ENCODE results near the gene PDCL2. TPM values are rescaled to one million over a fixed set of nuclear protein-coding genes. Genes with fewer than 3 reads are reported as not detected.

PDCL2 gene
- total and polyA plus RNA-seq, 4 donors: not detected

- Histone ChIP-seq H3K9ac (ENCODE audit: insufficient read depth in 1 of 2, low read length in 2 of 2) (peak overlapping the region; percentile 82 to 90), H3K4me3 (peak overlapping the region; percentile 71), H3K9me3 (ENCODE audit: control insufficient read depth in 4 of 4, insufficient read depth in 3 of 4, low read length in 3 of 4) (no peaks in the 10 kb centered on the region), H3K27ac (ENCODE audit: low read depth in 1 of 2, low read length in 1 of 2) (peak overlapping the region; percentile 97 to 98), H3K4me1 (ENCODE audit: control insufficient read depth in 5 of 5, insufficient read depth in 5 of 5, low read length in 5 of 5) (peaks cover 0 to 28% (median 8%) of the 10 kb centered on the region in 5 donors), H3K36me3 (ENCODE audit: control insufficient read depth in 4 of 4, insufficient read depth in 4 of 4, low read length in 4 of 4) (no peaks in the 10 kb centered on the region), H3K27me3 (ENCODE audit: control insufficient read depth in 3 of 3, insufficient read depth in 3 of 3, low read length in 2 of 3) (no peaks in the 10 kb centered on the region)
- TF ChIP-seq CTCF (IDR thresholded peaks at IDR 0.05; ENCODE audit: control extremely low read depth, extremely low read depth): no peak
- DNase-seq (peak; percentile 87 to 88 (median 88)), ATAC-seq (ENCODE audit: insufficient read depth, low FRiP score) (peak; percentile 67)
- WGBS, 2 donors: 0 to 1% methylated on average over 64 to 87 of the region's 87 CpGs
Observed at GRCh38 chr4:55545641-55546505, 46.2 kb downstream of the PDCL2 start.

GRCh38 chr4:55545151-55545550 lies 46.9 kb downstream of the PDCL2 start:
- H3K4me1 ChIP-seq (ENCODE audit: control insufficient read depth in 5 of 5, insufficient read depth in 5 of 5, low read length in 5 of 5): peaks cover 0 to 28% (median 8%) of the 10 kb centered on the region in 5 donors
- DNase-seq (peak in 2 of 3 donors; percentile 41 to 44), ATAC-seq (ENCODE audit: insufficient read depth, low FRiP score) (no peak)
- 2 to 3% methylated on average over 6 of the region's 6 CpGs for WGBS, 2 donors
- no peak overlapping the region for H3K4me3 ChIP-seq
- H3K27me3 ChIP-seq (ENCODE audit: control insufficient read depth in 3 of 3, insufficient read depth in 3 of 3, low read length in 2 of 3): no peaks in the 10 kb centered on the region
- no peak for TF ChIP-seq CTCF (IDR thresholded peaks at IDR 0.05; ENCODE audit: control extremely low read depth, extremely low read depth)
- H3K27ac ChIP-seq (ENCODE audit: low read depth in 1 of 2, low read length in 1 of 2): peak overlapping the region in 1 of 2 donors; percentile 98
- peaks cover 0 to 3% (median 0%) of the 10 kb centered on the region in 4 donors for H3K36me3 ChIP-seq (ENCODE audit: control insufficient read depth in 4 of 4, insufficient read depth in 4 of 4, low read length in 4 of 4)
- no peaks in the 10 kb centered on the region for H3K9me3 ChIP-seq (ENCODE audit: control insufficient read depth in 4 of 4, insufficient read depth in 3 of 4, low read length in 3 of 4)
- H3K9ac ChIP-seq (ENCODE audit: insufficient read depth in 1 of 2, low read length in 2 of 2): peak overlapping the region; percentile 82 to 90

- Histone ChIP-seq H3K4me3 (no peak overlapping the region), H3K27me3 (ENCODE audit: control insufficient read depth in 3 of 3, insufficient read depth in 3 of 3, low read length in 2 of 3) (no peaks in the 10 kb centered on the region), H3K4me1 (ENCODE audit: control insufficient read depth in 5 of 5, insufficient read depth in 5 of 5, low read length in 5 of 5) (peaks cover 0 to 28% (median 8%) of the 10 kb centered on the region in 5 donors), H3K36me3 (ENCODE audit: control insufficient read depth in 4 of 4, insufficient read depth in 4 of 4, low read length in 4 of 4) (peaks cover 0 to 3% (median 1%) of the 10 kb centered on the region in 4 donors), H3K9me3 (ENCODE audit: control insufficient read depth in 4 of 4, insufficient read depth in 3 of 4, low read length in 3 of 4) (no peaks in the 10 kb centered on the region), H3K9ac (ENCODE audit: insufficient read depth in 1 of 2, low read length in 2 of 2) (no peak overlapping the region), H3K27ac (ENCODE audit: low read depth in 1 of 2, low read length in 1 of 2) (no peak overlapping the region)
- DNase-seq: no peak
- TF ChIP-seq CTCF (IDR thresholded peaks at IDR 0.05; ENCODE audit: control extremely low read depth, extremely low read depth): no peak
- ATAC-seq (ENCODE audit: insufficient read depth, low FRiP score): no peak
Observed at GRCh38 chr4:55543858-55544257, 48.2 kb downstream of the PDCL2 start.
